GM18520 (cell line): ENCODE measurements around the gene SLC16A9.

ENCODE experiments used
- ATAC-seq: cut with Tn5 transposase; IDR thresholded peaks from one replicate; pipeline ENCODE4 v1.9.1; 2021; ENCODE audit not compliant: unreplicated experiment

The SLC16A9 gene

GRCh38 chr10:59720377-59720776 is 10.7 kb upstream of the SLC16A9 start:
- ATAC-seq, result no peak

GRCh38 chr10:59719374-59719773 is 9.7 kb upstream of the SLC16A9 start:
- no peak for ATAC-seq

- ATAC-seq, result no peak
Observed at GRCh38 chr10:59718257-59718656, 8.6 kb upstream of the SLC16A9 start.

DNA sequence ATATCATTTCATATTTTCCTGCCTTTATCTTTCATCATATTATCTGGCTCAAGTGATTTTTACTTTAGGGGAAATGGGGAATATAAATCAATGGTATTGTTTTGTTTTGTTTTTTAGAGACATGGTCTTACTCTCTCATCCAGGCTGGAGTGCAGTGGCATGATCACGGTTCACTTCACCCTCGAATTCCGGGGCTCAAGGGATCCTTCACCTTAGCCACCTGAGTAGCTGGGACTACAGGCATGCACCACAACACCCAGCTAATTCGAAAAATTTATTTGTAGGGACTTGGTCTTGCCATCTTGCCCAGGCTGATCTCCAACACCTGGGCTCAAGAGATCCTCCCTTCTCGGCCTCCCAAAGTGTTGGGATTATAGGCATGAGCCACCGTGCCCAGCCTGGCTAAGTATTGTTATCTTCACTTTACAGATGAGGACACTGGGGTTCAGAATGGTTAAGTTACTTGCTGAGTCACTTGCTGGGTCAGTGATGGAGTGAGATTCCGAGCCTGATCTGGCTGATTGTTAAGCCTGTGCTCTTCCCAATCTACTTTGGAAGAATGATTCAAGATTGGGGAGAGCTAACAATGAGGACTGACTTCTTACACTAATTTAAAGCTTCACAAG is 3.7 kb upstream of the SLC16A9 start:
- ATAC-seq, result no peak

DNA sequence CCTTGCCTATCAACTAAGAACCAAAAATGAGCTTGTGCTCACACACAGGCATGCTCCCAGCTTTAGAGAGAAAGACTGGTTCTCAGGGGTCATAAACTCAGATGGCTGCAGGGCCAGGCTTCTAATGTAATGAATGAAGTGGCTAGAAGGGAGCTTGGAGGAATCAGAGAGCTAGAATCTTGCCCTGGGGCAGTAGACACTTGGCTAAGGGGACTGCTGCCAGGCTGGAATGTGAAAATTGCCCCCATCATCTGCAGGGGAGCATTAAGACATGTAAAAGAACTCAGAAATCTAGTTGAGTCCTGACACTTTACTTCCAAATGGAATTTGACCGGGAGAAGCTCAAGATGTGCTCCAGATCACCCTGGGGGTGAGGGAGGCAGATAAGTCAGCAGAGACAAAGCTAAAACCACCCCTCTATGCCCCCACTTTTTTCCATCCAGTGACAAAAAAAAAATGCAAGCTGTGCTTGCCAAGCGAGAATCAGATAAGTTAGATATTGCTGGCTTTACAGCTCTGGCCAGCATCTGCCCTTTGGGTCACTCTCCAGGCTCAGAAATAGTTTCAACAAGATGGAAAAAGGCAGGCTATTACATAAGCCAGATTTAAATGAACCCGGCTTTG is 2.3 kb upstream of the SLC16A9 start:
- ATAC-seq, result no peak

DNA sequence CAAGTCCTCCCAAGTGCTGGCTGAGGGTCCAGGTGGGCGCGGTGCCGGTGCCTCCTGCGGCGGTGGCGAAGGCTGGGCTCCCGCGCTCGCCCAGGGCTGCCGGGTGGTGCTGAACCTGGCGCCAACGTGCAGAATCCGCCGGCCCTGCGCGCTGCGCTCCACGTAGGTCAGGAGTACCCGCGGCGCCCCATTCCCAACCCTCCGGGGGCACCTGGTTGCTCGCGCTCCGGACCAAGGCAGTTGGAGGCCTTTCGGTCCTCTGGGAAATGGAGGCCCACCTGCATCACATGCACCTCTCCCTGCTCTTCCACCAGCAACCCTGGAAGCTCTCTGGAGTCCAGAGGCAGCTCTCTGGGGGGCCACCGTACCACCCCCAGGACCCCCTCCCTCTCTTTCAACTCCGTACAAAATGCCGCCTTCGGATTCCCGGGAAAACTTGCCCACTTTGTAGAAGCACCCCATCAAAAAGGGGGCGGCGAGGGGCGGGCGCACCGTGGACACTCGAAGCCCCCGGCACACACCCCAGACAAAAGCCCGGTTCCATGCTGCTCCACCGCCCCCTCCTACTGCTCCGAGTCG is 745 bp downstream of the SLC16A9 start:
- no peak for ATAC-seq

DNA sequence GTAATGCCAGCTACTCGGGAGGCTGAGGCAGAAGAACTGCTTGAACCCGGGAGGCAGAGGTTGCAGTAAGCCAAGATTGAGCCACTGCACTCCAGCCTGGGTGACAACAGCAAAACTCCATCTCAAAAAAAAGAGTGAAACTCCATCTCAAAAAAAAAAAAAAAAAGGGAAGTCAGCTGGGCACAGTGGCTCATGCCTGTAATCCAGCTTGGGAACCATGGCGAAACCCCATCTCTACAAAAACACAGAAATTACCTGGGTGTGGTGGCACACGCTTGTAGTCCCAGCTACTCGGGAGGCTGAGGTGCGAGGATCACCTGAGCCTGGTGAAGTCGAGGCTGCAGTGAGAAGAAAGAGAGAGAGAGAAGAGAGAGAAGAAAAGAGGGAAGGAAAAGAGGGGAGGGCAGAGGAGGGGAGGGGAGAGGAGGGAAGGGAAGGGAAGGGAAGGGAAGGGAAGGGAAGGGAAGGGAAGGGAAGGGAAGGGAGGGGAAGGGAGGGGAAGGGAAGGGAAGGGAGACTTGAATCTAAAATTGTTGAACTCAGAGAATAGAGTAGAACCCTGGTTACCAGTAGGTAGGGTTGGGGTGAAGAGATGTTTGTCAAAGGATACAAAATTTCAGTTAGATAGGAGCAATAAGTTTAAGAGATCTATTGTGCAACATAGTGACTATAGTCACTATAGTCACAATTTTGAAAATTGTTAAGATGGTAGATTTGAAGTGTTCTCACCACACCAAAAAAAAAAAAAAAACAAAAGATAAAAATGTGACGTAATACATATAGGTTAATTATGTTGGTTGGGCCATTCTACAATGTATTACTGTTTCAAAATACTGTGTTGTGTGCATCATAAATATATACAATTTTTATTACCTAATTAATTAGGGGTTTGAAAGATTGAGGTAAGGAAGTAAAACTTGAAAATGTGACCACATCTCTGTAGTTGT is 2.5 kb downstream of the SLC16A9 start:
- no peak for ATAC-seq

DNA sequence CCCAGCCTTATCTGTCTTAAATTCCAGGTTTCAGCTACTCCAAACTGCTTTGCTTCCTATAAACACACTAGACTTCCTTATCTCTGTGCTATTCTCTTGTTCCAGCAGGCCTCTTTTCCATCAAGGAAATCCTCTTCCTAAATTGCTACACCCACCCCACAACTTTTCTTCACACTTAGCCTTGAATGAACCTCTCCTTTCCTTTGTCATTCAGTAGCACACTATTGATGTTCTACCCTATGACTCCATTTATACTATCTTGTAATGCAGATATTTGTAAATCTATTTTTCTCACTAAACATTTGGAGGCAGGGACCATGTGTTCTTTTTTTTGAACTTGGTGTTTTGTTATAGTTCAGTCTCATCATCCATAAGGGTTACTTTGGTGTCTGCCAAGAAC is 3.7 kb downstream of the SLC16A9 start:
- no peak for ATAC-seq

- no peak for ATAC-seq
Observed at GRCh38 chr10:59704630-59705029, 5.0 kb downstream of the SLC16A9 start.

- ATAC-seq, result no peak
Observed at GRCh38 chr10:59702347-59702746, 7.3 kb downstream of the SLC16A9 start.

DNA sequence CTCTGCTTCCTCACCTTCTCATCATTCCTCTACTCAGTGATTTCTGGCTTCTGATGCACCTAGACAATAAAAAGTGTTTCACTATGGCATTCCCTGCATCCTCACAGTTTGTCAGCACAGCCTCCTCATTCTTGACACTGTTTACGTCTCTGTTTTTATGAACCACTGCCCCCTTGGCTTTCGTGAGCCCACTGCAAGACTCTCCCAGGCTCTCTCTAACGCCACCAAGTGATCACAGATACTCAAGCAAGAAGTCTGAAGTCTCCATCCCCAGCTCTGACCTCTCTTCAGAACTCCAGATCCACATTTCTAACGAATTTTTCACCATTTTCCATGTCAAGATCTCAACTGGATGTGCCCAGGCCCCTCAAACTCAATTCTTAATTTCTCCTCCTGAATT is 8.9 kb downstream of the SLC16A9 start:
- ATAC-seq, result no peak

GRCh38 chr10:59698326-59698725 is 11.3 kb downstream of the SLC16A9 start:
- ATAC-seq, result no peak

DNA sequence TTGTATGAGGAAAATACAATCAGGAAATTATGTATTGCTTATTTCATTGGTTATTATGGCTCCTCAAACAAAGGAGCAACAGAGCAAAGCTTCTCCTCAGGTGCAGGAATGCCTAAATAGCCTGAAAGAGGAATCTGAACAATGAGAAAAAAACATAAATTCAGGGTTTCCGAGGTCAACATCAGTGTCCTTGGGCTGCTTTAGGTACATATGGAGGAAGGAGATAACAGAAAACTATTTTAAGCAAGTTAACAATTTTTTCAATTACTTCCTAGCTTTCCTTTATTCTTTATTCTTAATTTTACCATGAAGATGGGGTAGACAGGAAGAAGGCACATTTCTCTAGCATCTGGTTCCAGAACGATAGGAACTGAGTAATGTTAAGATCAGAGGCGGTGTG is 14.0 kb downstream of the SLC16A9 start:
- ATAC-seq, result no peak

- ATAC-seq, result no peak
Observed at GRCh38 chr10:59694936-59695335, 14.7 kb downstream of the SLC16A9 start.

DNA sequence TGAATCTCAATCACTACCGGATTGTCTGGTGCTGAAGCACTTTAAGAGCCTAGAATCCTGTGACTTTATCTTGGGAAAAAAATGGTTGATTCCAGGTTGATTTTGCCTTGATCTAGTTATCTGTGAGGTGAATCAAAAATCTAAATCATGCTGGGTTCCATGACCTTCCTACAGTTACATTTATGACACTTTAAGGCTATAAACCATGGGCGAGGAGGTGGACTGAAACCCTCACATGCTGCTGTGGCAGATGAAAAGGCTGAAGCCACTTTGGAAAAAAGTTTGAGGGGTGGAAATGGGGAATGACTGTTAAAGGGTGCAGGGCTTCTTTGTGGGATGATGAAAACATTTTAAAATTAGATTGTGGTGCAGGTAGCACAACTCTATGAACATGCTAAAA is 17.5 kb downstream of the SLC16A9 start:
- ATAC-seq, result no peak

DNA sequence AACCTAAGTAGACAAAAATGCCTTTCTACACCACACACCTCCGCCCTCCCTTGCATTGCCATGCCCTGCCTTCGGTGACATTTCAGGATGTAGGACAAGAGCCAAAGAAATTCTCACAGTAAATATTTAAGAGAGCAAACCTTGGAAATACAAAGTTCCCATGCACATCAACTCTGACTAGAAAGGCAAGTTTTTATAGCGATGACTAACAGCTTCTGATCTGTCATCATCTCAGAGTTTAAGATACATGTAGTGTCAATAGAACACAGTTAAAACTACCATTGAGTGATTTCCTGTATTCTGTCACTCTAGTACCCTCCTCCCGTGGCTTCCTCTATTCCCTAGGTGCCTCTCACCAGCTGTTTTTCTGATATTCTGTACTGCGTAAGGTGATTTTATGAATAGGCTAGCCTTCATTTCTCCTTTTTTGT is 20.7 kb downstream of the SLC16A9 start:
- no peak for ATAC-seq

GRCh38 chr10:59687657-59688056 is 22.0 kb downstream of the SLC16A9 start:
- ATAC-seq, result no peak

GRCh38 chr10:59684006-59684405 is 25.6 kb downstream of the SLC16A9 start:
- ATAC-seq, result no peak

DNA sequence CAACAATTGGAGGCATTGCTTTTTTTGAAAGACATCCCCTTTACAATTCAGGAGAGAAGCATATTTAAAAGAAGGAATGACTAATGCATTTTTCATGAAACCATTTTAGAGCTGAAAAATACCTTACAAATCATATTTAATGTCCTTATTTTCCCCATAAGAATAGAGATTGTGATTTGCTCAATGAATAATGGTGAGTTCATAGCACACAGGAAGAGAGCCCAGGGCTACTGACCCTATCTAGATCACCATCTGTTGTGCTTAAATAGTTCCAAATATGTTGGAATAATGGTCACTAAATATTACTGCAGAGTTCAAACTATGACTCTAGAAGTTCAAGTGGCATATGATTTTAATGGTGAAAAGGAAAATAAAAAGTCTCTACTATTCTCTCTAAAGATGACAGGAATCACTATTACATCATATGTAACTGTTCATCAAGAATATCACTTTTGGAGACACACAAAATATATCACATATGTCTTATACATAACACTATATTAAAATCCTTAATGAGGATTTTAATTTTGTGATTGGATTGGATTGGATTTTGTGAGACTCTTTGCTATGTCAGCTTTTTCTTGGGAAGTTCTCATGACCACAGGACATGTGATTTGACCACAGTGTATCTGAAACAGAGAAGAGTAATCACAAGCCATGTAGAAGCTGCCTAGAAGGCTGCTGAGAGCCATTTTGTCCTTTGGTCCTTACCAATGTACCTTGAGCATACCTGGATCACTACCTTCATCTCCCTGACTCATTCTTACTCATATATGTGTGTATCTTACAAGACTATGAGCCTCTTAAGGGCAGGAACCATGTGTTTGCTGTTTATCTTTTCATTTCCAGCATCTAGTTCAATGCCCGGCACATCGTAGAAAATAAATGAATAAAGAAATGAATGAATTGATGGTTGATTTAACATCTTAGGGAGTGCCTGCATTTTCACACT is 26.4 kb downstream of the SLC16A9 start:
- ATAC-seq, result no peak

GRCh38 chr10:59680199-59680598 is 29.5 kb downstream of the SLC16A9 start:
- no peak for ATAC-seq
